ENCODE measurements around the gene ZNF394. TPM values are rescaled to one million over a fixed set of nuclear protein-coding genes. Genes with fewer than 3 reads are reported as not detected.
A peak's percentile ranks its signal among the peaks of the same experiment; 100 is the strongest.

The ZNF394 gene
- total and polyA plus RNA-seq, 9 of the 15 experiments (the other 6 are each of a cell fraction or from before 2014, with no cell fraction given), result 2.9 to 32.2 (median 24.2) TPM

- TF ChIP-seq NRF1 (conservative IDR thresholded peaks at IDR 0.05 in 1 of 2, IDR thresholded peaks at IDR 0.05 in 1 of 2), result peak; percentile 47 to 63; a peak in 3 of 4 replicates
- TF ChIP-seq POLR3G (IDR thresholded peaks at IDR 0.05; ENCODE audit: extremely low read depth, insufficient read length, insufficient replicate concordance), result no peak
- no peak for TF ChIP-seq PHF21A (IDR thresholded peaks at IDR 0.05; ENCODE audit: borderline replicate concordance, low read depth)
- TF ChIP-seq SMC3 (conservative IDR thresholded peaks at IDR 0.05; ENCODE audit: insufficient read depth, low read depth, low read length), result no peak
- TF ChIP-seq USF2 (CRISPR knock-in tag; IDR thresholded peaks at IDR 0.05), result no peak
- TF ChIP-seq ZNF75A (CRISPR knock-in tag; IDR thresholded peaks at IDR 0.05), result no peak
- TF ChIP-seq CCAR2 (IDR thresholded peaks at IDR 0.05; ENCODE audit: low read depth, low read length), result no peak
- TF ChIP-seq MXD1 (CRISPR knock-in tag; IDR thresholded peaks at IDR 0.05; ENCODE audit: borderline replicate concordance, poor library complexity, severe bottlenecking), result no peak
- no peak for TF ChIP-seq ZFP91 (CRISPR knock-in tag; IDR thresholded peaks at IDR 0.05)
- no peak for TF ChIP-seq TCF3 (CRISPR knock-in tag; IDR thresholded peaks at IDR 0.05)
- TF ChIP-seq ZNF609 (CRISPR knock-in tag; IDR thresholded peaks at IDR 0.05; ENCODE audit: borderline replicate concordance), result no peak
These were observed at the start of gene ZNF394 (continued) for GRCh38 chr7:99499721-99500636.

Measured in K562 (cell line).